Activated naive CD8-positive, alpha-beta T cell treated with anti-CD3 and anti-CD28 coated beads, Interleukin-2, amount 50 U/mL, for 24 hours (primary cell): Measurements from ENCODE around the gene CPOX.
A peak's percentile ranks its signal among the peaks of the same experiment; 100 is the strongest.
"Not testable (repeated sequence)": the region's sequence is repeated elsewhere in the genome, so short reads cannot be mapped to it uniquely, and the experiment has no call there.

Source experiments
- ATAC-seq: fragments of 150-1000 bp; cut with Tn5 transposase; one replicate; pipeline ENCODE4 v1.10.0; 2021
- DNase-seq: peaks from one replicate; pipeline ENCODE4 v3.0.0; 2021
- H3K27ac Mint-ChIP-seq: one replicate; pipeline ENCODE4 v1.8.0; 2021; ENCODE audit warnings: mild to moderate bottlenecking, mixed read lengths
- H3K27me3 Mint-ChIP-seq: one replicate; pipeline ENCODE4 v1.8.0; 2021; ENCODE audit warnings: mixed read lengths
- H3K36me3 Mint-ChIP-seq: one replicate; pipeline ENCODE4 v1.8.0; 2021; ENCODE audit warnings: low read depth, mixed read lengths
- H3K4me1 Mint-ChIP-seq: one replicate; pipeline ENCODE4 v1.8.0; 2021; ENCODE audit warnings: mixed read lengths
- H3K4me3 Mint-ChIP-seq: one replicate; pipeline ENCODE4 v1.8.0; 2021; ENCODE audit warnings: mild to moderate bottlenecking, moderate library complexity, mixed read lengths
- H3K9me3 Mint-ChIP-seq: one replicate; pipeline ENCODE4 v1.8.0; 2021; ENCODE audit warnings: mixed read lengths

Gene CPOX

GRCh38 chr3:98593046-98593936 is at the start of gene CPOX:
Gene CPOX (minus strand): TSS chr3:98593611. CDS start chr3:98593504, 107 bp downstream.
- DNase-seq (peak; percentile 88), ATAC-seq (peak; percentile 100)
- Mint-ChIP-seq H3K9me3 (no peaks in the 10 kb centered on the region), H3K27me3 (no peaks in the 10 kb centered on the region), H3K36me3 (peaks cover 22% of the 10 kb centered on the region), H3K4me1 (peaks cover 39% of the 10 kb centered on the region), H3K27ac (peak within 1 kb of the TSS; percentile 91), H3K4me3 (peak within 1 kb of the TSS; percentile 93)

DNA sequence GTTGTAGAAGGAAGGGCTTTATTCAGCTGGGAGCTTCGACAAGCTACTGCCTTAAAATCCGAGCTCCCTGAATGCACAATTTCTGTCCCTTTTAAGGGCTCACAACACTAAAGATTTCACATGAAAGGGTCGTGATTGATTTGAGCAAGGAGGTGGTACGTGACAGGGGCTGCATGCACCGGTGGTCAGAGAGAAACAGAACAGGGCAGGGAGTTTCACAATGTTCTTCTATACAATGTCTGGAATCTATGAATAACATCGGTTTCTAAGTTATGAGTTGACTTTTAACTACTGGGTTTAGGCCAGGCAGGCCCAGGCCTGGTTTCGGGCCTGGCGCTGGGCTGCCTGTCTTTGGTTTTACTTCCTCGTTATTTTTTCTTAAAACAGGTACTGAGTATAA is 49.4 kb upstream of the CPOX start:
- not testable (repeated sequence) for H3K9me3 Mint-ChIP-seq, ATAC-seq, DNase-seq, H3K27me3 Mint-ChIP-seq, H3K27ac Mint-ChIP-seq, H3K36me3 Mint-ChIP-seq, H3K4me1 Mint-ChIP-seq, H3K4me3 Mint-ChIP-seq

DNA sequence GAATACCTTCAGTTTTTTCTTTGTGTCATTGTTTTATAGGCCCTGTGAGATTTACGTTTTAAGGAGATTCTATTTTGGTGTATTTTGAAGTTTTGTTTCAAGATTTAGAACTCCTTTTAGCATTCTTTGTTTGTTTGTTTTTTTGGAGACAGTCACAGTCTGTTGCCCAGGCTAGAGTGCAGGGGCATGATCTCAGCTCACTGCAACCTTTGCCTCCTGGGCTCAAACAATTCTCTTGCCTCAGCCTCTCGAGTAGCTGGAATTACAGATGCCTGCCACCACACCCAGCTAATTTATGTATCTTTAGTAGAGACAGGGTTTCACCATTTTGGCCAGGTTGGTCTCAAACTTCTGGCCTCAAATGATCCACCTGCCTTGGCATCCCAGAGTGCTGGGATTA is 48.3 kb upstream of the CPOX start:
- not testable (repeated sequence) for H3K4me1 Mint-ChIP-seq, H3K27me3 Mint-ChIP-seq, DNase-seq, H3K27ac Mint-ChIP-seq, H3K36me3 Mint-ChIP-seq, ATAC-seq, H3K4me3 Mint-ChIP-seq, H3K9me3 Mint-ChIP-seq

DNA sequence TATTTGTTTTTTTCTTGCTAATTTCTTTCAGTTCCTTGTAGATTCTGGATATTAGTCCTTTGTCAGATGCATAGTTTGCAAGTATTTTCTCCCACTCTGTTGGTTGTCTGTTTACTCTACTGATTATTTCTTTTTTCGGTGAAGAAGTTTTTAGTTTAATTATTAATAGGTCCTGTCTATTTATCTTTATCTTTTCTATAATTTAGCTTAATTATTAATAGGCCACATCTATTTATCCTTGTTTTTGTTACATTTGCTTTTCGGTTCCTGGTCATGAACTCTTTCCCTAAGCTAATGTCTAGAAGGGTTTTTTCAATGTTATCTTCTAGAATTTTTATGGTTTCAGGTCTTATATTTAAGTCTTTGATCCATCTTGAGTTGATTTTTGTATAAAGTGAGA is 45.1 kb upstream of the CPOX start:
- H3K36me3 Mint-ChIP-seq, ATAC-seq, H3K4me1 Mint-ChIP-seq, H3K27me3 Mint-ChIP-seq, DNase-seq, H3K27ac Mint-ChIP-seq, H3K4me3 Mint-ChIP-seq, H3K9me3 Mint-ChIP-seq: not testable (repeated sequence)

DNA sequence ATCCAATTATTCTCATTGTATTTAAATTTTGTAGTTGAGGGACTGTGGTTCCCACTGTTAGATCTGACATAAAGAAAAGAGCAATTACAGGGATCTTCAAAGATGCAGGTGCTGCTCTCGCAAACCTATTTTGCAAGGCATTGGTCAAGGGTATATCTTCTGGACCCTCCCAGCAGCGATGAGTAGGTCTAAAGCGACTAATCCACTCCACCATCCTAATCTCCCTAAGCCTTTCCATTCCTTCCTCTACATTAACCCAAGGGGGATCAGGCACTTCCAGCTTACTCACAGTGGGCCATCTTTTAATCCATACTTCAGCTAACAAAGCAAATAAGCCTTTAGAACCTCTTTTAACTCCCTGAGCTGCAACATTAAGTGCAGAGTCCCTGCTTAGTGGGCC is 37.0 kb upstream of the CPOX start:
- Mint-ChIP-seq H3K4me3 (no peak overlapping the region), H3K27ac (no peak overlapping the region), H3K36me3 (no peaks in the 10 kb centered on the region), H3K9me3 (no peaks in the 10 kb centered on the region), H3K27me3 (no peaks in the 10 kb centered on the region), H3K4me1 (no peaks in the 10 kb centered on the region)
- ATAC-seq (no peak), DNase-seq (no peak)

DNA sequence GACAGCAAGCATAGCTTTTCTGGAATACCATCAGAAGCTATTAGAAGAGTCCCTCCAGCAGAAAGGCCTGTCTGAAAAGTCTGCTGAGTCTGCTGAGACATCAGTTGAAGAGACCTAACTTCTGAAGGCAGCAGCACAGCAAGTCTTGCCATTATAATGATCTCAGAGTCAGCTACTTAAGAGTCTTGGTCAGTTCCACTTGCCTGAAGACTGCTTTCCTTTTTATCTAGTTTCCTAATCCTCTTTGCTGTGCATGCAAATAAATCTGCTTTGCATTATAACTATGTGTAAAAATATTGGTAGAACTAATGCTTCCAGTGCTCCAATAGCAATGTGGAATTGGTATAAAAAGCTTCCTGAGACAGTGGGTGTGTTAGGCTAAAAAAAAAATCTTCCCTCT is 34.9 kb upstream of the CPOX start:
- no peak for DNase-seq
- no peaks in the 10 kb centered on the region for H3K36me3 Mint-ChIP-seq
- no peaks in the 10 kb centered on the region for H3K27me3 Mint-ChIP-seq
- H3K4me3 Mint-ChIP-seq, result no peak overlapping the region
- no peak for ATAC-seq
- H3K27ac Mint-ChIP-seq, result no peak overlapping the region
- H3K4me1 Mint-ChIP-seq, result no peaks in the 10 kb centered on the region
- no peaks in the 10 kb centered on the region for H3K9me3 Mint-ChIP-seq

DNA sequence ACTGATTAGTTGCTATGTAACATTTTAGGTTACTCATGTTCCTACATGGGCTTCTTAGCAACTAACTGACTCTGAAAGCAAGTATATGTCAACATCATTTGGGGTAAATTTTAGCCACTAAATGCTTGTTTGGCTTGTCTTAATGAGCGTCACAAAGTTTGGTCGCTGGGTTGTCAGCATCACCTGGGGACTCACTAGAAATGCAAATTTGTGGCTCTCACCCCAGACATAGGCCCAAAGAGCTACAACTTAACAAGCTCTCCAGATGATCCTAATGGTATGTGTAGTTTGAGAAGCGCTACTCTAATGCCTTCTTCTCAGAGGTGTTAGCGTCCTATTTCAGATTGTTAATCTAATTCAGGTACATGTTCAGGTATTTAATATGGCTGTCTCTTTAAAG is 32.7 kb upstream of the CPOX start:
- Mint-ChIP-seq H3K9me3 (no peaks in the 10 kb centered on the region), H3K36me3 (no peaks in the 10 kb centered on the region), H3K27ac (no peak overlapping the region), H3K4me3 (no peak overlapping the region), H3K27me3 (no peaks in the 10 kb centered on the region), H3K4me1 (no peaks in the 10 kb centered on the region)
- ATAC-seq (no peak), DNase-seq (no peak)

- ATAC-seq (no peak), DNase-seq (no peak)
- Mint-ChIP-seq H3K9me3 (no peaks in the 10 kb centered on the region), H3K27ac (no peak overlapping the region), H3K27me3 (no peaks in the 10 kb centered on the region), H3K4me1 (no peaks in the 10 kb centered on the region), H3K36me3 (no peaks in the 10 kb centered on the region), H3K4me3 (no peak overlapping the region)
Measured at GRCh38 chr3:98623572-98624280, 30.3 kb upstream of the CPOX start.

GRCh38 chr3:98617841-98618240 is 24.4 kb upstream of the CPOX start:
- Mint-ChIP-seq H3K36me3 (no peaks in the 10 kb centered on the region), H3K27ac (no peak overlapping the region), H3K4me1 (no peaks in the 10 kb centered on the region), H3K27me3 (no peaks in the 10 kb centered on the region), H3K4me3 (no peak overlapping the region), H3K9me3 (no peaks in the 10 kb centered on the region)
- DNase-seq, result no peak
- no peak for ATAC-seq

DNA sequence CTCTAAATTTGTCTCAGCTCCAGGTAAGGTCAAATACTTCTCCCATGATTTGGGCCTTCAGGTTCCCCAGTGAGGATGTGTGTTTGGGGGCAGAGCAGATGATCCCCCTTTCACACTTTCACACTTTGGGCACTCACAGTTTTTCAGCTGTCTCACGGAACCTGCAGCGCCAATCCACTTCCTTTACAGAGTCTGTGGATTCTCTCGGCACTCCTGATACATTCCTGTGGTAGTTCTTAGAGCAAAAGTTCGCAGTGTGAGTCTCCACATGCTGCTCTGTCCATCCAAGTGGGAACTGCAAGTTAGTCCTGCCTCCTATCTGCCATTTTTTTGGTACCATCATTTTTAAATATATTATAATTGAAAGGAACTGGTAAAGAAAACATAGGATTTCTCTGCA is 20.2 kb upstream of the CPOX start:
- no peak overlapping the region for H3K4me3 Mint-ChIP-seq
- DNase-seq, result no peak
- H3K4me1 Mint-ChIP-seq, result no peaks in the 10 kb centered on the region
- no peaks in the 10 kb centered on the region for H3K36me3 Mint-ChIP-seq
- ATAC-seq, result no peak
- no peaks in the 10 kb centered on the region for H3K27me3 Mint-ChIP-seq
- H3K9me3 Mint-ChIP-seq, result peaks cover 7% of the 10 kb centered on the region
- no peak overlapping the region for H3K27ac Mint-ChIP-seq

DNA sequence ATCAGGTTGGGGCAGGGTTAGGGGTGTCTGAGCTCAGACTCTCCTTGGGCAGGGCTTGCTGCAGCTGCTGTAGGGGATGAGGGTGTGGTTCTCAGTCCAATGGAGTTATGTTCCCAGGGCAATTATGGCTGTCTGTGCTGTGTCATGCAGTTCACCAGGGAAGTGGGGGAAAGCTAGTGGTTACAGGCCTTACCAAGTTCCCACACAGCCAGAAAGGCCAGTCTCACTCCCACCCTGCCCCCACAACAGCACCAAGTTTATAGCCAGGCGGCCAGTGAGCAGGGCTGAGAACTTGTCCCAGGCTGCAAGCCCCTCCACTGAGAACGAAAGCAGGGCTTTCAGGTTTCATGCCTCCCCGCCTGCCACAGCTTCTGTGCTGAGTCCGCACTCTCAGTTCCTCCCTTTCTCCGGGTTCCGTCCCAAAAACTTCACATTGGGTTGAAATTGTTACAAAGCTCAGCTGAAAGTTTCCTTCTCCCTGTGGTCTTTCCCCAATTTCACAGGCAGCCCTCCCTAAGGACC is 19.6 kb upstream of the CPOX start:
- H3K27ac Mint-ChIP-seq, result no peak overlapping the region
- H3K27me3 Mint-ChIP-seq, result no peaks in the 10 kb centered on the region
- no peak for ATAC-seq
- no peaks in the 10 kb centered on the region for H3K4me1 Mint-ChIP-seq
- H3K9me3 Mint-ChIP-seq, result peaks cover 7% of the 10 kb centered on the region
- no peak overlapping the region for H3K4me3 Mint-ChIP-seq
- no peaks in the 10 kb centered on the region for H3K36me3 Mint-ChIP-seq
- DNase-seq, result no peak

- Mint-ChIP-seq H3K27me3 (no peaks in the 10 kb centered on the region), H3K4me1 (no peaks in the 10 kb centered on the region), H3K27ac (no peak overlapping the region), H3K36me3 (no peaks in the 10 kb centered on the region), H3K9me3 (peaks cover 7% of the 10 kb centered on the region), H3K4me3 (no peak overlapping the region)
- ATAC-seq, result no peak
- no peak for DNase-seq
Measured at GRCh38 chr3:98612587-98612986, 19.2 kb upstream of the CPOX start.

DNA sequence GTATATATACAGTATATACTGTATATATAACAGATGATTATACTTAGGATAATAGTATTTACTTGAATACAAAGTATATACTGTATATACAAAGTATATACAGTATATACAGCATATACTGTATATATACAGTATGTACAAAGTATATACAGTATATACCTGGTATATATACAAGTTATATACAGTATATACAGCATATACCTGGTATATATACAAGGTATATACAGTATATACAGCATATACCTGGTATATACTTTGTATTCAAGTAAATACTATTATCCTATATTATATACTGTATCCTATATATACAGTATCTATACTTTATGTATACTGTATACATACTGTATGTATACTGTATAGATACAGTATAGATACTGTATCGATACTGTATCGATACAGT is 14.6 kb upstream of the CPOX start:
- ATAC-seq (no peak), DNase-seq (no peak)
- H3K4me3 Mint-ChIP-seq, result no peak overlapping the region
- peaks cover 3% of the 10 kb centered on the region for H3K27me3 Mint-ChIP-seq
- H3K4me1 Mint-ChIP-seq, result no peaks in the 10 kb centered on the region
- no peak overlapping the region for H3K27ac Mint-ChIP-seq
- no peaks in the 10 kb centered on the region for H3K36me3 Mint-ChIP-seq
- peaks cover 7% of the 10 kb centered on the region for H3K9me3 Mint-ChIP-seq

- Mint-ChIP-seq H3K27me3 (peaks cover 3% of the 10 kb centered on the region), H3K27ac (no peak overlapping the region), H3K9me3 (no peaks in the 10 kb centered on the region), H3K36me3 (no peaks in the 10 kb centered on the region), H3K4me1 (no peaks in the 10 kb centered on the region), H3K4me3 (no peak overlapping the region)
- no peak for ATAC-seq
- no peak for DNase-seq
Measured at GRCh38 chr3:98603580-98603979, 10.2 kb upstream of the CPOX start.

DNA sequence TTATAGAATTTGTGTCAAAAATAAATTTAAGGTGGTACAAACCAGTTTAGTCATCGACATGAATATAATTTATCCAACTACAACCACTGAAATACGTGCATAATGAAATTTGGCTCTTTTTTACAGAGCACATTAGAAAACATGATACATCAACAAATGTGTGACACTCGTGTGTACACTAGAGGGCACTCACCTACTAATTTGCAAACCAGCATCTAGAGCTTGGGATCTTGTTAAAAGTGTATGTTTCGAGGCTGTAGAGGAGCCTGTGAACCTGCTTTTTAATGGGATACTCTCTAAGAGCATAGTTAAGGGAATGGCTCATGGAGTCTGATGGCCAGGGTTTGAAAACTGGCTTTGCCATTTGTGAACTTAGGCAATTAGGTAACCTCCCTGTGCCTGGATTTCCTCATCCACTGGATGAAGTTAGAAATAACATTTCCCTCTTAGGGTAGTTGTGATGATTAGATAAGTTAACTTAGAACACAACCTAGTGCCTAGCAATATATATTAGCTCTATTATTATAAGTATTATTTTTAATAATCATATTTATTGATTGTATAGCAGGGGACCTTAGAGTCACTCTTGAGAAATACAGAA is 8.8 kb upstream of the CPOX start:
- Mint-ChIP-seq H3K27me3 (peaks cover 3% of the 10 kb centered on the region), H3K9me3 (no peaks in the 10 kb centered on the region), H3K4me3 (no peak overlapping the region), H3K27ac (no peak overlapping the region), H3K4me1 (no peaks in the 10 kb centered on the region), H3K36me3 (no peaks in the 10 kb centered on the region)
- DNase-seq, result no peak
- peak; percentile 63 for ATAC-seq
